Glomerular visceral epithelial cell (primary cell): Measurements from ENCODE around the gene TXNRD1.
"Not testable (repeated sequence)": the region's sequence is repeated elsewhere in the genome, so short reads cannot be mapped to it uniquely, and the experiment has no call there.

Source experiments
- DNase-seq: peaks from one replicate; pipeline ENCODE4 v3.0.0-alpha.2; 2016; ENCODE audit errors: extremely low spot score

TXNRD1 gene

GRCh38 chr12:104215638-104216297 is at the start of gene TXNRD1:
TSS of gene TXNRD1 (plus strand) at chr12:104215779. CDS start at chr12:104215803, 24 bp downstream.
- peak; percentile 86 for DNase-seq

GRCh38 chr12:104165801-104166200 is 49.8 kb upstream of the TXNRD1 start:
- no peak for DNase-seq

DNA sequence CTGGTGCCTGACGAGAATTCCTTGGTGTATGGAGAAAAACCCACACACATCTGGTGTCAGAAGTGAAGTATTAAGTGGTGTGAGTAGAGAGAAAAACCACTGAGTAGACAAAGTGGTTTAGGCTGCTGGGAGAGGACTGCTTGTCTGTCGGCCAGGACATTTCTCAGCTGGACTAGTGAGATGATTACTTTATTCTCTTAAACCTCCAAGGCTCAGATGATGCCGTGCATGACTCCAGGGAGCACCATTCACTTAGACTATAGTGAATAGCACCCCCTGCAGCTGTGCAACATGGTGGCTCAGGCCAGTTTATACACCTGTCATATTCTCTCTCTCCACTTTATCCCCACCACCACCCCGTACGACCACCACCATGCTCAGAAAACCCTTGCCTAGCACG is 49.1 kb upstream of the TXNRD1 start:
- no peak for DNase-seq

DNA sequence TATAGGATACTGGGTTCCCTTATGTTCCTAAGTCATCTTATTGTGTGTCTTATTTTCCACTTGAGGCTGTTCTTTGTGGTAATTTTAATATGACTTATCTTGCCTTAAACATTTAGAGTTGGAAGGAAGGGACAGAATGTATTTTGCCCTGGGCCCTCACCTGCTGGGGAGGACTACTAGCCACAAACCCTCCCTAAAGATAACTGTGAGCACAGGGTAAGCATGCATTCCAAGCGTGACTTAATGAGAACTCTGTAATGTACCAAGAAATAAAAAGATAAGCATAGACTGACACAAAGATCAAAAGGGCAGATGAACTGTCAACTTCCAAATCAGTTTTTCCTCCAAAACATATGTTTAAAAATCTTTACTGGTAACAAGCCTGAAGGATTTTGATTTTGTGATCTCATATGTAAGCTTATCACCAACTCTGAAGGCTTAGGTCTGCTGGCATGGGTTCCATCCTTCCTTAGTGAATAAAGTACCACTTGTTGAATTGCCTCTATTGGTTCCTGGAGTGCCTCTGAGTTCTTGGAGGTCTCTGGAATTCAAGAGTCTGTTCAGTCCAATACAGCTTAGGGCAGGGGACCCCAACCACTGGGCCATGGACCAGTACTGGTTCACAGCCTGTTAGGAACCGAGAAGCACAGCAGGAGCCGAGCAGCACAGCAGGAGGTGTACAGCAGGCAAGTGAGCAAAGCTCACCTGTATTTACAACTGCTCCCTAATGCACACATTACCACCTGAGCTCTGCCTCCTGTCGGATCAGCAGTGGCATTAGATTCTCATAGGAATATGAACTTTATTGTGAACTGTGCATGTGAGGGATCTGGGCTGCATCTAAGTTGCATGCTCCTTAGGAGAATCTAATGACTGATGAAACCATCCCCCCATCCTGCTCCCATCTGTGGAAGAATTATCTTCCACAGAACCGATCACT is 47.8 kb upstream of the TXNRD1 start:
- no peak for DNase-seq

- no peak for DNase-seq
These were observed 47.0 kb upstream of the TXNRD1 start for GRCh38 chr12:104168596-104168995.

DNA sequence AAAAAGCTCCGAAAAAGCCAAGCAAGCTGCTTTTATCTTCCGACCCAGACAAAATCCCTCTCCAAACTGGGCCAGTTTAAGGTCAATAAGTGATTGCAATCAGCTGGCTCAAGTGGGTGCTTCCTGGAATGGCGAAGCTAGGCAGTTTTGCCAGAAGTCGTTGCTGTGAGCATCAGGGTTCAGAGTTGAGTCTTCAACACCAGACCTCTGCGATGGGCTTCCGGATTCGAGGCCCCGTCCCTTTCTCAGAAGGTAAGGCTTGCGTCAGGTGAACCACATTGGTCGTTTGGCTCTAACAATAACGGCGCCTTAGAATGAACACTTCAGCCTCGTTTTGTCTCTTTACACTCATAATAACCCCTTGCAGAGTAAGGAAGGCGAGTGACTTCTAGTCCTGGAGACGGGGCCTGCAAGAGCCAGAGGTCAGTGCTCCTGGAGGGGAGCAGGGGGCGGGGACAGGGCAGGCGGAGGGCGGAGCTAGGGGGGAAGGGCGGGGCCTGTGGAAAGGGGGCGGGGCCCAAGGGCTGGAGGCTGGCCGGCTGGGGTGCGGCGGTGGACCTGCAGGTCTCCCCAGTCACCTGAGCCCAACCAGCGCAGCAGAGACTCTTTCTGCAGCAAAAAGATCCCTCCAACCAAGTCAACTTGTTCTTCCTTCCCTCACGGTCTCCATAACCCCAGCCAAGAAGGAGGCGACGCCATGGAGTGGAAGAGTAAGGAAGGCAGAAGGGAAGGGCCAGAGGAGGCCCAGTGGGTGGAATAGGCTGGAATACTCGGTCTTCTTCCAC is 43.6 kb upstream of the TXNRD1 start:
- no peak for DNase-seq

DNA sequence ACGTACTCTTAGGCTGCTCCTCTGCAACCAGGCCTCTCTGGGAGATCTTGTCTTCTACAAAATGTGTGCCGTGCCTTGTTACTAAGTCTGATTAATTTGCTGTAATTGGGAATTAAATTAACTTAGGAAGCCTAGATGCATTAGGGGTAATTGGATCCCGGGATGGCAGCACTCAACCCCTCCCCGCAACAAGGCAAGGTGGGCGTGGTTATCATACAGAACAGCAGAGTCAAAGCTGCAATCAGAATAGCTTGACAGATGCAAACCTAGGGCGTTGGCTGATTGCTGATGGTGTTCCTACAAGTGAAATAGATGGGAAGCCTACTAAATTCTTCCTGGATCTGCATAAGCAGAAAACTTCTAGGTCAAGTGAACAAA is 43.0 kb upstream of the TXNRD1 start:
- DNase-seq, result no peak

DNA sequence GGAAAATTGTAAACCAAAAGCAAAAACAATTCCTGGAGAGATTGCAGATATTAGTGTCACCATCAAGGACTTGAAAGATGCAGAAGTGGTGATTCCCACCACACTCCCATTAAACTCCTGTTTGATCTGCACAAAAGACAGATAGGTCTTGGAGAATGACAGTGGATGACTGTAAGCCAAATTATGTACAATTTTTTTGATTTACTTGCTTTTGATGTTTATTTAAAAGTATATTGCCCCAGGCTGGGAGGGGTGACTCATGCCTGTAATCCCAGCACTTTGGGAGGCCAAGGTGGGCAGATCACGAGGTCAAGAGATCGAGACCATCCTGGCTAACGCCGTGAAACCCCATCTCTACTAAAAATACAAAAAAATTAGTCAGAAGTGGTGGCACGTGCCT is 41.8 kb upstream of the TXNRD1 start:
- not testable (repeated sequence) for DNase-seq

- no peak for DNase-seq
These were observed 39.8 kb upstream of the TXNRD1 start for GRCh38 chr12:104175726-104176247.

DNA sequence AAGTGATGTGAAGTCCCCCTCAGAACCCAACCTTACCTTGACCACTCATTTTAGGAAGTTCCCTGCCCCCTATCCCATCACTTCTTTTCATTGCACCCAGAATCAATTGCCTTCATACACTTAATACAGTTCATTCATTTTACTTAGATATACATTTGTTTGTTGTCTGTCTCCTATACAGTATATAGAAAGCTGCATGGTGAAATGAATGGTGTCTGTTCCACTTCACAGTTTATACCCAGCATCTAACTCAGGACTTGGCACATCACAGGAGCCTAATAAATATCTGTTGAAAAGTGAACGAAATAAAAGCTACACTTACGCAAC is 38.3 kb upstream of the TXNRD1 start:
- no peak for DNase-seq

GRCh38 chr12:104177663-104178501 is 37.7 kb upstream of the TXNRD1 start:
- peak; percentile 76 for DNase-seq

GRCh38 chr12:104180374-104180773 is 35.2 kb upstream of the TXNRD1 start:
- DNase-seq, result no peak

DNA sequence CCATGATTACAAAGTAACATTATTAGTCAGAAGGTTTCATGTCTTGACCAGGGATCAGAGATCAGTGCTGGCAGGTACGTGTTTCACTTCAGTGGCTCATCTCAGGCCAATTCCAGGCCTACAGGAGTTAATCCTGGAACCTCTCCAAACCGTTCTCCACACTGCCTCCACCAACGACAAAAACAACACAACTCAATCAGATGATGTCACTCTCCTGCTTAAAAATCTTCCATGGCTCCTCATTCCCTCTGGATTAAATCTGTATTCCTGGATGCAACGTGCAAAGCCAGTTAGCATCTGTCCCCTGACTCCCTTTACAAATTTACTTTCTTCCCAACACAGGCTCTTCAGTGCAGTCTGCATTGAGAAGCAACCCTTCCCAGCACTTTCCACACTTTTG is 34.3 kb upstream of the TXNRD1 start:
- DNase-seq, result peak; percentile 59

DNA sequence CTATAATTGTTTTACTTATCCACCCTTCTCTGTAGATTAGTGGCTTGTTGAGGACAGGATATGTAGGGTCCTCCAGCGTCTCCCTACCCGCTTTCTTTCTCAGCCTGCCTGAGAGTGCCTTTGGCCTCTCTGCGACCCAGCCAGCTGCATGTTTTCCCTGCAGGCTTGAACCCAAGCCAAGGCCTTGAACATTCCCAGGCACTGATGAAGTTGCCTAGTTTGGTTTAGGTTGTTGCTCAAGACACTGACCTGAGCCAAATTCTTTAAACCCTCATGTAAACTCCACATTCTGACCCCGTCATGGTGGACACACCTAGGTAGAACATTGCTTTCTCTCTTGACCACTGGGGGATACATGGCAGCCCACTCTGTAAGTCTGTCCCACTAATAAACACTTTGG is 33.4 kb upstream of the TXNRD1 start:
- no peak for DNase-seq

DNA sequence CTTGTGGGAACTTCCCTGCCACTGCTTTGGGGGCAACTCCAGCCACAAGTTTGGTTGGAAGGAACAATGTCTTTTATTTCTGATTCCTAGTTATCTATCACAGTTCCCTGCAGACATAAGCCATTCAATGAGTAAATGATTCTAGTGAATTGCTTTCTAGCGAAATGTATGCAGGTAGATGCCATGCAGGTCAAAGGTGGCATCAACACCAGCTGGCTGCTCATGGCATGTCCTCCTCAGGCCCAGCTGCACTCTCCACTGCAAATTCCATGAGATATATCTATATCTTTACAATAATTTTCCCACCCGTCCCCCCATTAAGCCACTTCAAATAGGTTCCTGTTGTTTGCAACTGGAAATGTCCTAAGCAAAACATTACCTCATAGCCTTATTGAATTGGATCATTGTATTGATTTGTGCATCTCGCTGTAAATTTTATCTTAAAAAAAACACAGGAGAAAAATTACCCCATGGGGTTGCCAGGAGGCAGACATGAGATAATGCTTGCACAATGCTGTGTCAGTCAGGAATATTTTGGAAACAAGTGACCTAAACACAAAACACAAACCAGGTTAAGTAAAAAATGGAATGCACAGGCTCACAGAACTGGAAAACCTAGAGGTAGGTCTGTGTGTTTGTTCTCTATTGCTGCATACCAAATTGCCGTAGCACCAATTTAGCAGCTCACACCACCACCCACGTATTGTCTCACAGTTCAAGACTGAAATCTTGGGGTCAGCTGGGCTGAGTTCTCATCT is 32.8 kb upstream of the TXNRD1 start:
- DNase-seq, result no peak

- no peak for DNase-seq
These were observed 32.1 kb upstream of the TXNRD1 start for GRCh38 chr12:104183443-104183842.

GRCh38 chr12:104187446-104188155 is 28.0 kb upstream of the TXNRD1 start:
- DNase-seq, result no peak

DNA sequence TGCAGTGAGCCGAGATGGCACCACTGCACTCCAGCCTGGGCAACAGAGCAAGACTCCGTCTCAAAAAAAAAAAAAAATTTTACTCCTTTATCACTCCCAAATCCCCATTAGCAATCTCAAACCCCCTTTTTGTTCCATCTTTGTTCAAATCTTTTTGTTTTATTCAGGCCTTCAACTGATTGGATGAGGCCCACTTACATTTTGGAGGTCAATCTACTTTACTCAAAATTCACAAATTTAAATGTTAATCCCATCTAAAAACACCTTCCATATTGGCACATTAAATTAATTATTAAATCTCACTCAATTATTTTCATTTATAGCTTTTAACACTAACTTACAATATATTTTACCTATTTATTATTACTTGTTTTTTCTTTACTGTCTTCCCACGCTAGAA is 27.0 kb upstream of the TXNRD1 start:
- no peak for DNase-seq

DNA sequence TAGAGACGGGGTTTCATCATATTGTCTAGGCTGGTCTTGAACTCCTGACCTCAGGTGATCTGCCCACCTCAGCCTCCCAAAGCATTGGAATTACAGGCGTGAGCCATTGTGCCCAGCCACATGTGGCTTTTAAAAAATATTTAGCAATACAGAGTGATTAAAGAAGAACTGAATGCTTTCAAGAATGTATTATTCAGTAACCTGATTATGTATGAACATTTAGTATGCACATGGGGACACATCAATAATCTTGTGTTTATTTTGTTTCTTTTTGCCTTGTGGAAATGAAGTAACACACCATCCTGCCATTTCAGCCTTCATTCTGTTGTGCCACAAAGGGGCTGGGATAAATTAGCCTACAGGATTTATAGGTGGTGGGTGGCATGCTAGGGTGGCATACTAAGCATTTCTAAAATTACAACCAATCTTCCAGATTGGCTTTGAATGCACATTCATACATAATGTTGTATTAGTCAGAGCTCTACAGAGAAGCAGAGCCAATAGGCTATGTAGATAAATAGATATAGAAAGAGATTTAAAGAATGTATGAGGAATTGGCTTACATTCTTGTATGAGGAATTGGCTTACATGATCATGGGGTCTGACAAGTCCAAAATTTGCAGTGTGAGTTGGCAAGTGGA is 25.5 kb upstream of the TXNRD1 start:
- no peak for DNase-seq
